Ovary (tissue), 3 donors: ENCODE results near the gene CCDC175.

Source experiments
- EP300 ChIP-seq: sonication (generic); formaldehyde crosslinking; IDR thresholded peaks from one replicate; pipeline ENCODE4 v1.6.1; 2017; ENCODE audit warnings: antibody characterized with exemption
- POLR2A ChIP-seq: fragments of 450-650 bp; IDR thresholded peaks from one replicate; pipeline ENCODE4 v1.6.1; 2017; ENCODE audit warnings: antibody characterized with exemption, mild to moderate bottlenecking, moderate library complexity
- TF ChIP-seq, protein P1 (sequence below), 3 donors: fragments of 450-650 bp in 2 of 3; fragments of 200-600 bp in 1 of 3; IDR thresholded peaks; one replicate each; pipeline versions ENCODE4 v1.5.1 to v1.8.0; 2016 to 2022; ENCODE audit warnings: antibody characterized with exemption in 3 of 3, mild to moderate bottlenecking in 1 of 3
- donor health status: DM: no; HTN: no; CAD: no.

DNA sequence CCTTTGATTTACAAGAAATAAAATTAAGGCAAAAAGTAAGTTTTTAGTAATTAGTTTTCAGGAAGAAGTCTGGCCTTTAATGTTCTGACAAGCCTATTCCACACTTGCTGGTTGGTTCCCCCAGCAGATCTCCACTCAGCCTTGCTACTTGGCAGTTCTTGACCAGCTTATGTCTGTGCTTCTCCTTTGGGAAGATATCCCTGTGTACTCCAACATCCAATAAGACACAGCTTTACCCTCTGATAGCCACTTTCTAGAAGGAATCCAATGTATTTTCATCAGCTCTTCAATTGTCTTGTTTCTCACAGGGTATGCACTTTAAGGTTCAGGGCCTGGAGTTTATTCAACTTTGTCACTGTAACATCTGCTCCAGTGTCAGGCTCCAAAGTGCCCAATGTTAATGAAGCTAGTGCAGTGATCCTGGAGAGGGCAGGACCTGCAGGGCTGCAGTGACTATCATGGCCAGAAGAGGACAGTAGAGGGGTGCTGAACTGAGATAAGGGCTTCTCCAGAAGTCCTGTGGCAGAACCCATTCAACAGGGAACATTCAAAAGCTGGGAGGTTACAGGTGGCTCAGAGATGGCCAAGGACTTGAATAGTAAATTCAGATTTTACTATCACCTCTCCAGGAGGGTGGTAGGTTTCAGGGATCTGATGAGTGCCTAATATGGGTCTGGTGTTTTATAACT lies 69.4 kb downstream of the CCDC175 start:
- TF ChIP-seq, protein P1, sequence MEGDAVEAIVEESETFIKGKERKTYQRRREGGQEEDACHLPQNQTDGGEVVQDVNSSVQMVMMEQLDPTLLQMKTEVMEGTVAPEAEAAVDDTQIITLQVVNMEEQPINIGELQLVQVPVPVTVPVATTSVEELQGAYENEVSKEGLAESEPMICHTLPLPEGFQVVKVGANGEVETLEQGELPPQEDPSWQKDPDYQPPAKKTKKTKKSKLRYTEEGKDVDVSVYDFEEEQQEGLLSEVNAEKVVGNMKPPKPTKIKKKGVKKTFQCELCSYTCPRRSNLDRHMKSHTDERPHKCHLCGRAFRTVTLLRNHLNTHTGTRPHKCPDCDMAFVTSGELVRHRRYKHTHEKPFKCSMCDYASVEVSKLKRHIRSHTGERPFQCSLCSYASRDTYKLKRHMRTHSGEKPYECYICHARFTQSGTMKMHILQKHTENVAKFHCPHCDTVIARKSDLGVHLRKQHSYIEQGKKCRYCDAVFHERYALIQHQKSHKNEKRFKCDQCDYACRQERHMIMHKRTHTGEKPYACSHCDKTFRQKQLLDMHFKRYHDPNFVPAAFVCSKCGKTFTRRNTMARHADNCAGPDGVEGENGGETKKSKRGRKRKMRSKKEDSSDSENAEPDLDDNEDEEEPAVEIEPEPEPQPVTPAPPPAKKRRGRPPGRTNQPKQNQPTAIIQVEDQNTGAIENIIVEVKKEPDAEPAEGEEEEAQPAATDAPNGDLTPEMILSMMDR (IDR thresholded peaks at IDR 0.05): no peak
- TF ChIP-seq EP300: no peak
- TF ChIP-seq POLR2A: no peak
